HEK293 (cell line): ENCODE measurements around the gene LTBP1.
A peak's percentile ranks its signal among the peaks of the same experiment; 100 is the strongest.

Experiments
- CTCF ChIA-PET: fragments of 350-600 bp; formaldehyde crosslinking; extraction: SDS; loops from one replicate; lab custom pipeline; 2021; ENCODE audit warnings: antibody characterized with exemption; lab: Yijun Ruan, JAX
- POLR2A ChIA-PET: fragments of 300-600 bp; formaldehyde crosslinking; extraction: SDS; loops from one replicate; lab custom pipeline; 2020; ENCODE audit warnings: antibody characterized with exemption, inconsistent platforms; lab: Yijun Ruan, JAX
- H3K27ac ChIP-seq: fragments of 200-500 bp; sonication (Bioruptor generic); 2 replicates; pipeline ENCODE4 v1.5.1; 2014; ENCODE audit warnings: low read depth, low read length, control low read depth, inconsistent platforms; ENCODE audit errors: extremely low read depth
- H3K36me3 ChIP-seq, 2 experiments: fragments of 200-500 bp in 1 of 2; sonication (Bioruptor generic) in 1 of 2; 1 replicate in 1 of 2; 2 replicates in 1 of 2; pipeline ENCODE4 v1.5.1; 2014 to 2017; ENCODE audit warnings: inconsistent platforms in 2 of 2, low read length in 2 of 2; ENCODE audit not compliant: control insufficient read depth in 2 of 2, insufficient read depth in 1 of 2
- H3K4me1 ChIP-seq: fragments of 200-500 bp; sonication (Bioruptor generic); 2 replicates; pipeline ENCODE4 v1.5.1; 2014; ENCODE audit warnings: mild to moderate bottlenecking, low read length, inconsistent platforms; ENCODE audit not compliant: control insufficient read depth, insufficient read depth
- H3K4me3 ChIP-seq: 2 replicates; pipeline ENCODE4 v1.5.1; 2011; ENCODE audit warnings: low read depth, mild to moderate bottlenecking, control low read depth, low read length, moderate library complexity
- H3K9me3 ChIP-seq: fragments of 200-500 bp; sonication (Bioruptor generic); 2 replicates; pipeline ENCODE4 v1.5.1; 2014; ENCODE audit warnings: low read depth, low read length, inconsistent platforms; ENCODE audit not compliant: control insufficient read depth, insufficient read depth
- KLF9 ChIP-seq: fragments of 450-650 bp; formaldehyde crosslinking; IDR thresholded peaks from 2 replicates; pipeline ENCODE4 v1.5.1; 2016; ENCODE audit warnings: missing biosample characterization, missing genetic modification characterization, low read depth
- TCF7L2 ChIP-seq: IDR thresholded peaks from 2 replicates; pipeline ENCODE4 v1.6.1; 2011; ENCODE audit warnings: low read depth, mild to moderate bottlenecking, inconsistent platforms, low read length, moderate library complexity, borderline replicate concordance
- YY1 ChIP-seq: fragments of 450-650 bp; formaldehyde crosslinking; IDR thresholded peaks from 2 replicates; pipeline ENCODE4 v1.5.1; 2018; ENCODE audit warnings: missing biosample characterization, missing genetic modification characterization
- ZBTB17 ChIP-seq: fragments of 450-650 bp; formaldehyde crosslinking; IDR thresholded peaks from 2 replicates; pipeline ENCODE4 v1.5.1; 2016; ENCODE audit warnings: missing biosample characterization, missing genetic modification characterization
- ZFP69B ChIP-seq: fragments of 450-650 bp; formaldehyde crosslinking; IDR thresholded peaks from 2 replicates; pipeline ENCODE4 v1.5.1; 2016; ENCODE audit warnings: missing biosample characterization, missing genetic modification characterization
- ZNF10 ChIP-seq: fragments of 450-650 bp; formaldehyde crosslinking; IDR thresholded peaks from 2 replicates; pipeline ENCODE4 v1.5.1; 2017; ENCODE audit warnings: missing biosample characterization, missing genetic modification characterization
- ZNF174 ChIP-seq: fragments of 450-650 bp; formaldehyde crosslinking; IDR thresholded peaks from 2 replicates; pipeline ENCODE4 v1.5.0; 2017; ENCODE audit warnings: missing biosample characterization, mild to moderate bottlenecking, missing genetic modification characterization
- ZNF221 ChIP-seq: fragments of 450-650 bp; formaldehyde crosslinking; IDR thresholded peaks from 2 replicates; pipeline ENCODE4 v1.5.1; 2017; ENCODE audit warnings: missing biosample characterization, missing genetic modification characterization, borderline replicate concordance
- ZNF324 ChIP-seq: fragments of 450-650 bp; formaldehyde crosslinking; IDR thresholded peaks from 2 replicates; pipeline ENCODE4 v1.5.1; 2016; ENCODE audit warnings: missing biosample characterization, missing genetic modification characterization
- ZNF335 ChIP-seq: fragments of 450-650 bp; formaldehyde crosslinking; conservative IDR thresholded peaks from 2 replicates; pipeline ENCODE4 v1.5.1; 2016; ENCODE audit warnings: missing biosample characterization, missing genetic modification characterization
- ZNF529 ChIP-seq: fragments of 450-650 bp; formaldehyde crosslinking; IDR thresholded peaks from 2 replicates; pipeline ENCODE4 v1.5.1; 2017; ENCODE audit warnings: missing genetic modification characterization, missing biosample characterization; ENCODE audit not compliant: insufficient replicate concordance
- ZNF585B ChIP-seq: fragments of 450-650 bp; formaldehyde crosslinking; IDR thresholded peaks from 2 replicates; pipeline ENCODE4 v1.5.1; 2016; ENCODE audit warnings: missing biosample characterization, missing genetic modification characterization
- ZNF629 ChIP-seq: fragments of 450-650 bp; formaldehyde crosslinking; IDR thresholded peaks from 2 replicates; pipeline ENCODE4 v1.5.1; 2017; ENCODE audit warnings: missing biosample characterization, missing genetic modification characterization
- ZNF658 ChIP-seq: fragments of 450-650 bp; formaldehyde crosslinking; IDR thresholded peaks from 2 replicates; pipeline ENCODE4; 2016; ENCODE audit warnings: missing biosample characterization, missing genetic modification characterization
- ZNF777 ChIP-seq: fragments of 450-650 bp; formaldehyde crosslinking; IDR thresholded peaks from 2 replicates; pipeline ENCODE4 v1.5.1; 2017; ENCODE audit warnings: missing biosample characterization, missing genetic modification characterization, borderline replicate concordance
- ZSCAN16 ChIP-seq: fragments of 450-650 bp; formaldehyde crosslinking; IDR thresholded peaks from 2 replicates; pipeline ENCODE4 v1.5.1; 2016; ENCODE audit warnings: missing biosample characterization, missing genetic modification characterization
- TF ChIP-seq, protein P1 (sequence below): sonication (generic); formaldehyde crosslinking; IDR thresholded peaks from 2 replicates; pipeline ENCODE4 v1.8.1; 2022; ENCODE audit warnings: mild to moderate bottlenecking, moderate library complexity, missing genetic modification reagents
- TF ChIP-seq, protein P2 (sequence below): fragments of 450-650 bp; IDR thresholded peaks from 2 replicates; pipeline ENCODE4 v1.5.1; 2018; ENCODE audit warnings: missing biosample characterization, mild to moderate bottlenecking, missing genetic modification characterization
- TF ChIP-seq, protein P3 (sequence below): fragments of 450-650 bp; formaldehyde crosslinking; conservative IDR thresholded peaks from 2 replicates; pipeline ENCODE4 v1.5.1; 2016; ENCODE audit warnings: low read depth, missing biosample characterization, missing genetic modification characterization

LTBP1 gene

DNA sequence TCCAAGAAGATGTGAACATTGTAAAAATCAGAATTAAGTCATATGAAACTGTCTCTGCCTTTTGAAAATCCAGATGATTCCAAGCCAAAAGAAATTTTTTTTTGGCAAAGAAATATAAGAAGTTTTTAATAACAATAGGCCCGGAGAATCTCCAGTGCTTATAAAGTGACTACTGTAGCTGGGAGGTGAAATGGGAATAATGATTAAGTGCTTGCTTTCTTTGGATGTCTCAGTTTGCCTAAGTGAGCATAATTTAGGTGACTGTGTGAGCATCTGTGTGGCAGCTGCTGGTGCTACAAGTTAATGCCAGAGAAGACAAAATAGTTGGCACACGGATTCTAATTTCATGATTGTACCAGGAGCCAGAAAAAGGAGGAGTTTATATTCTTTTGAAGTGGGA is 185.0 kb downstream of the LTBP1 start:
- H3K27ac ChIP-seq = no peak overlapping the region
- peaks cover 19% of the 10 kb centered on the region for H3K4me1 ChIP-seq
- ChIA-PET CTCF (interaction anchor here (0.7 to 0.8 kb wide), 2 partner anchors 141 to 452 kb away, joined by 3 to 4 read pairs; no protein-coding TSS in a partner anchor), POLR2A (no interaction called here)
- H3K9me3 ChIP-seq = no peaks in the 10 kb centered on the region
- TF ChIP-seq, protein P1, sequence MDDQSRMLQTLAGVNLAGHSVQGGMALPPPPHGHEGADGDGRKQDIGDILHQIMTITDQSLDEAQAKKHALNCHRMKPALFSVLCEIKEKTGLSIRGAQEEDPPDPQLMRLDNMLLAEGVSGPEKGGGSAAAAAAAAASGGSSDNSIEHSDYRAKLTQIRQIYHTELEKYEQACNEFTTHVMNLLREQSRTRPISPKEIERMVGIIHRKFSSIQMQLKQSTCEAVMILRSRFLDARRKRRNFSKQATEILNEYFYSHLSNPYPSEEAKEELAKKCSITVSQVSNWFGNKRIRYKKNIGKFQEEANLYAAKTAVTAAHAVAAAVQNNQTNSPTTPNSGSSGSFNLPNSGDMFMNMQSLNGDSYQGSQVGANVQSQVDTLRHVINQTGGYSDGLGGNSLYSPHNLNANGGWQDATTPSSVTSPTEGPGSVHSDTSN (CRISPR knock-in tag) = no peak
- no peak for TF ChIP-seq ZFP69B
- no peak overlapping the region for H3K4me3 ChIP-seq
- H3K36me3 ChIP-seq = no peaks in the 10 kb centered on the region

DNA sequence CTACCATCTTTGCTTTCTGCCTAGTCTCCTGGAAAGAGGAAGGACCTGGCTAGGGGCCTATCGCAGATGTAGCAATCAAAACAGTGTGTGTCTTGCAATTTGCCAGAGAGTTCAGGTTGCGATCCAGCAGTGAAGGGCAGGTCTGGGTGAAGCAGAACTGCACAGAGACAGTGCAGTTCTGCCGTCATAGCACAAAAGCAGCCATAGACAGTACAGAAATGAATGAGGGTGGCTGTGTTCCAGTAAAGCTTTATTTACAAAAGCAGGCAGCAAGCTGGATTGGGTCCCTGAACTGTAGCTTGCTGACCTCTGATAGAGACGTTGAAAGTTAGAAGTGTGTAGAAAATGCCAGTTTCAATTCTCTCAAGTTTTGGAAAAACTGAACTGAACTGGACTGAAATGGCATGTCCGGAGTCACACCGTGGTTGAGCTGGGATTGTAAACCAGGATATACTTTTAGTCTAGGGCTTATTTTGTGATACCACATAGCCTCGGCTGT is 186.8 kb downstream of the LTBP1 start:
- H3K4me1 ChIP-seq = peaks cover 19% of the 10 kb centered on the region
- H3K9me3 ChIP-seq = no peaks in the 10 kb centered on the region
- no peaks in the 10 kb centered on the region for H3K36me3 ChIP-seq
- TF ChIP-seq ZNF335 (tag by site-specific recombination) (peak; percentile 63), ZNF324 (tag by site-specific recombination) (no peak)
- peak overlapping the region; percentile 69 for H3K27ac ChIP-seq
- CTCF ChIA-PET = interaction anchor here (0.7 to 1.4 kb wide), 2 partner anchors 13 to 82 kb away, joined by 3 to 5 read pairs; no protein-coding TSS in a partner anchor
- POLR2A ChIA-PET = interaction anchor here (1.6 kb wide), 1 partner anchor 186 kb away, joined by 3 read pairs; the partner anchor contains the start of gene LTBP1
- no peak overlapping the region for H3K4me3 ChIP-seq

DNA sequence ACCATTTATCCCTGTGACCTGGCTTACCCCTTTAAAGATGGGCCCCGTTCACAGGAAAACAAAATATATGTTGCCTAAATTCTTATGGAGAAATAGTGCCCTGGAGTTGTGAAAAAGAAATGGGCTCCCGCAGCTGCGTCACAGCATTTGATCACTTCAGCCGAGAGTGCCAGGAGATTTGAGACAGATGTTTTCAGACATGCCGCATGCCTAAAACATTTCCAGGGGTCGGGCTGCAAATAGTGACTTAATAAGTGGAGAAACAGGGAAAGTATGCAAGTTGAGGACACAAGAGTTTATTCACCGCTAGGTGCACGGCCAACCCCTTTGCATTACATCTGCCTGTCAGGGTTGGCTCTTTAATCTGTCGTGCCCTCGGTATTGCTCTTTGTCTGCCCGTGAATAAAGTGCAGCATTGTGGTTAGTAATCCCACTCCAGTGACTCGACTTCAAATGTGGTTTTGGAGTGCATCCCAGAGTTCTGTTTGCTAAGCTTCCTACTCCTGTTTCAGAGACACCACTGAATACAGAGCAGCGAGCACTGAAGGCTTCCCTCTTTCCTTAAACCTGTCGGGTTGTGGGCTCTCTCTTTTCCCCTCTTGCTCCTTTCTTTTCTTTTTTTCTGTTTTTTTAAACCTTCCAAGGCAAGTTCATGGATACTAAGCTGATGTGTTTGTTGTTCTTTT is 187.5 kb downstream of the LTBP1 start:
- Histone ChIP-seq H3K4me3 (peak overlapping the region; percentile 21), H3K4me1 (peaks cover 19% of the 10 kb centered on the region), H3K9me3 (no peaks in the 10 kb centered on the region), H3K36me3 (no peaks in the 10 kb centered on the region), H3K27ac (peak overlapping the region; percentile 69)
- POLR2A ChIA-PET = interaction anchor here (1.6 kb wide), 1 partner anchor 187 kb away, joined by 3 read pairs; the partner anchor contains the start of gene LTBP1
- CTCF ChIA-PET = interaction anchor here (1.0 to 1.4 kb wide), 2 partner anchors 14 to 137 kb away, joined by 3 to 5 read pairs; no protein-coding TSS in a partner anchor
- TF ChIP-seq ZNF629 (tag by site-specific recombination) (peak; percentile 57; the same call in 1 of the 2 replicates), ZNF585B (tag by site-specific recombination) (no peak), ZNF658 (tag by site-specific recombination) (no peak), ZNF10 (tag by site-specific recombination) (0 out of 2 replicates have a peak, but pooled peaks have one; percentile 23), ZNF174 (tag by site-specific recombination) (no peak), KLF9 (tag by site-specific recombination) (no peak), ZNF529 (tag by site-specific recombination) (no peak), ZSCAN16 (tag by site-specific recombination) (0 out of 2 replicates have a peak, but pooled peaks have one; percentile 42), ZBTB17 (tag by site-specific recombination) (peak; percentile 96), TCF7L2 (no peak), ZNF221 (tag by site-specific recombination) (no peak), ZNF777 (tag by site-specific recombination) (no peak), YY1 (tag by site-specific recombination) (no peak)
- TF ChIP-seq, protein P2, sequence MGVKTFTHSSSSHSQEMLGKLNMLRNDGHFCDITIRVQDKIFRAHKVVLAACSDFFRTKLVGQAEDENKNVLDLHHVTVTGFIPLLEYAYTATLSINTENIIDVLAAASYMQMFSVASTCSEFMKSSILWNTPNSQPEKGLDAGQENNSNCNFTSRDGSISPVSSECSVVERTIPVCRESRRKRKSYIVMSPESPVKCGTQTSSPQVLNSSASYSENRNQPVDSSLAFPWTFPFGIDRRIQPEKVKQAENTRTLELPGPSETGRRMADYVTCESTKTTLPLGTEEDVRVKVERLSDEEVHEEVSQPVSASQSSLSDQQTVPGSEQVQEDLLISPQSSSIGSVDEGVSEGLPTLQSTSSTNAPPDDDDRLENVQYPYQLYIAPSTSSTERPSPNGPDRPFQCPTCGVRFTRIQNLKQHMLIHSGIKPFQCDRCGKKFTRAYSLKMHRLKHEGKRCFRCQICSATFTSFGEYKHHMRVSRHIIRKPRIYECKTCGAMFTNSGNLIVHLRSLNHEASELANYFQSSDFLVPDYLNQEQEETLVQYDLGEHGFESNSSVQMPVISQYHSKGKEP (tag by site-specific recombination) = peak; percentile 55; the same call in 1 of the 2 replicates
- TF ChIP-seq, protein P3, sequence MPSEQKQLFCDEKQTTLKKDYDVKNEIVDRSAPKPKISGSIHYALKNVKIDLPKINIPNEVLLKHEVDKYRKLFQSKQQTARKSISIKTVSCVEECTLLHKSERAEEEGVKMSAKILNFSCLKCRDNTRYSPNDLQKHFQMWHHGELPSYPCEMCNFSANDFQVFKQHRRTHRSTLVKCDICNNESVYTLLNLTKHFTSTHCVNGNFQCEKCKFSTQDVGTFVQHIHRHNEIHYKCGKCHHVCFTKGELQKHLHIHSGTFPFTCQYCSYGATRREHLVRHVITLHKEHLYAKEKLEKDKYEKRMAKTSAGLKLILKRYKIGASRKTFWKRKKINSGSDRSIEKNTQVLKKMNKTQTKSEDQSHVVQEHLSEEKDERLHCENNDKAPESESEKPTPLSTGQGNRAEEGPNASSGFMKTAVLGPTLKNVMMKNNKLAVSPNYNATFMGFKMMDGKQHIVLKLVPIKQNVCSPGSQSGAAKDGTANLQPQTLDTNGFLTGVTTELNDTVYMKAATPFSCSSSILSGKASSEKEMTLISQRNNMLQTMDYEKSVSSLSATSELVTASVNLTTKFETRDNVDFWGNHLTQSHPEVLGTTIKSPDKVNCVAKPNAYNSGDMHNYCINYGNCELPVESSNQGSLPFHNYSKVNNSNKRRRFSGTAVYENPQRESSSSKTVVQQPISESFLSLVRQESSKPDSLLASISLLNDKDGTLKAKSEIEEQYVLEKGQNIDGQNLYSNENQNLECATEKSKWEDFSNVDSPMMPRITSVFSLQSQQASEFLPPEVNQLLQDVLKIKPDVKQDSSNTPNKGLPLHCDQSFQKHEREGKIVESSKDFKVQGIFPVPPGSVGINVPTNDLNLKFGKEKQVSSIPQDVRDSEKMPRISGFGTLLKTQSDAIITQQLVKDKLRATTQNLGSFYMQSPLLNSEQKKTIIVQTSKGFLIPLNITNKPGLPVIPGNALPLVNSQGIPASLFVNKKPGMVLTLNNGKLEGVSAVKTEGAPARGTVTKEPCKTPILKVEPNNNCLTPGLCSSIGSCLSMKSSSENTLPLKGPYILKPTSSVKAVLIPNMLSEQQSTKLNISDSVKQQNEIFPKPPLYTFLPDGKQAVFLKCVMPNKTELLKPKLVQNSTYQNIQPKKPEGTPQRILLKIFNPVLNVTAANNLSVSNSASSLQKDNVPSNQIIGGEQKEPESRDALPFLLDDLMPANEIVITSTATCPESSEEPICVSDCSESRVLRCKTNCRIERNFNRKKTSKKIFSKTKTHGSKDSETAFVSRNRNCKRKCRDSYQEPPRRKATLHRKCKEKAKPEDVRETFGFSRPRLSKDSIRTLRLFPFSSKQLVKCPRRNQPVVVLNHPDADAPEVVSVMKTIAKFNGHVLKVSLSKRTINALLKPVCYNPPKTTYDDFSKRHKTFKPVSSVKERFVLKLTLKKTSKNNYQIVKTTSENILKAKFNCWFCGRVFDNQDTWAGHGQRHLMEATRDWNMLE (tag by site-specific recombination) = 0 out of 2 replicates have a peak, but pooled peaks have one; percentile 17
